K562 (cell line): ENCODE measurements around the gene PTPN1. TPM values are rescaled to one million over a fixed set of nuclear protein-coding genes. Genes with fewer than 3 reads are reported as not detected.
"Not testable (repeated sequence)": the region's sequence is repeated elsewhere in the genome, so short reads cannot be mapped to it uniquely, and the experiment has no call there.

ENCODE experiments used
- ATAC-seq: fragments of 200-7000 bp; cut with Tn5 transposase; 3 replicates; pipeline ENCODE4 v1.9.1; 2020; ENCODE audit warnings: moderate library complexity
- BruUV-seq: library from RNA; stranded (reverse); fragments of 400-500 nt; replicated peaks from 2 replicates; lab custom pipeline; 2021; lab: Mats Ljungman, UMichigan
- CTCF ChIA-PET: fragments of 300-600 bp; formaldehyde crosslinking; extraction: SDS; loops from one replicate; lab custom pipeline; 2021; ENCODE audit warnings: low intra/inter-chr PET ratio; lab: Yijun Ruan, JAX
- POLR2A ChIA-PET: fragments of 300-600, 350-650 bp; sonication (Branson Sonifier 250); formaldehyde crosslinking; extraction: SDS; loops from one replicate; lab custom pipeline; 2021; ENCODE audit warnings: antibody characterized with exemption, inconsistent platforms; lab: Yijun Ruan, JAX
- DNase-seq, 4 experiments: peaks; one replicate each; pipeline versions ENCODE4 v3.0.0 to v3.0.0-alpha.2; 2011 to 2018; ENCODE audit warnings: low spot score in 3 of 4, mixed read lengths in 3 of 4; ENCODE audit errors: extremely low read depth in 1 of 4
- FAIRE-seq: peaks from 2 replicates; lab custom pipeline; 2011; peaks lifted over from hg19 to GRCh38; lab: Jason Lieb, UNC
- H2AFZ ChIP-seq: 2 replicates; pipeline ENCODE4 v1.6.0; 2011; ENCODE audit warnings: low read depth, low read length, control low read depth, inconsistent platforms
- H3K27ac ChIP-seq: fragments of 200-600 bp; 3 replicates; pipeline ENCODE4 v1.8.0; 2011; ENCODE audit warnings: low read depth, mild to moderate bottlenecking, control low read depth, inconsistent platforms, low read length, moderate library complexity, mixed read lengths; ENCODE audit errors: extremely low read depth
- H3K27me3 ChIP-seq, 2 experiments: fragments of 300-600 bp in 1 of 2; 2 replicates in 1 of 2; 3 replicates in 1 of 2; pipeline versions ENCODE4 v1.6.0 to v1.8.0; 2011; ENCODE audit warnings: inconsistent platforms in 2 of 2, low read length in 2 of 2, mild to moderate bottlenecking in 1 of 2, mixed read lengths in 1 of 2, moderate library complexity in 1 of 2; ENCODE audit not compliant: control insufficient read depth in 2 of 2, insufficient read depth in 2 of 2
- H3K36me3 ChIP-seq: fragments of 300-600 bp; 3 replicates; pipeline ENCODE4 v1.8.0; 2011; ENCODE audit warnings: mild to moderate bottlenecking, low read length, inconsistent platforms; ENCODE audit not compliant: control insufficient read depth, insufficient read depth
- H3K4me1 ChIP-seq, 2 experiments: fragments of 200-600 bp in 1 of 2; replicated peaks in 1 of 2; 2 replicates in 1 of 2; 3 replicates in 1 of 2; pipeline versions ENCODE4 v1.5.1 to v1.8.0; 2011; ENCODE audit warnings: inconsistent platforms in 2 of 2, low read length in 2 of 2, mild to moderate bottlenecking in 1 of 2, mixed read lengths in 1 of 2, moderate library complexity in 1 of 2; ENCODE audit not compliant: control insufficient read depth in 2 of 2, insufficient read depth in 2 of 2
- H3K4me2 ChIP-seq: 2 replicates; pipeline ENCODE4 v1.6.1; 2011; ENCODE audit warnings: low read length, control low read depth, inconsistent platforms, mixed read lengths; ENCODE audit not compliant: insufficient read depth
- H3K4me3 ChIP-seq: fragments of 200-600 bp; sonication (generic), shearing (Covaris generic); 2 replicates; pipeline ENCODE4 v1.5.1; 2016; ENCODE audit warnings: control low read depth, inconsistent platforms
- H3K79me2 ChIP-seq: fragments of 200-600 bp; 3 replicates; pipeline ENCODE4 v1.8.0; 2011; ENCODE audit warnings: low read length, inconsistent platforms; ENCODE audit not compliant: control insufficient read depth, insufficient read depth
- H3K9ac ChIP-seq, 2 experiments: 2 replicates each; pipeline versions ENCODE4 v1.6.0 to v1.6.1; 2011; ENCODE audit warnings: low read depth in 2 of 2, low read length in 2 of 2, control low read depth in 1 of 2, inconsistent platforms in 1 of 2, mild to moderate bottlenecking in 1 of 2, mixed read lengths in 1 of 2; ENCODE audit not compliant: insufficient read depth in 1 of 2
- H3K9me1 ChIP-seq: one replicate; pipeline ENCODE4 v1.6.0; 2011; ENCODE audit warnings: inconsistent platforms, mild to moderate bottlenecking, low read length, moderate library complexity; ENCODE audit not compliant: control insufficient read depth, insufficient read depth
- H3K9me3 ChIP-seq: replicated peaks from 2 replicates; pipeline ENCODE4 v1.5.1; 2011; ENCODE audit warnings: low read depth, low read length, inconsistent platforms; ENCODE audit not compliant: control insufficient read depth, insufficient read depth
- H4K20me1 ChIP-seq: replicated peaks from 2 replicates; pipeline ENCODE4 v1.6.1; 2011; ENCODE audit warnings: low read length, inconsistent platforms, mixed read lengths; ENCODE audit not compliant: control insufficient read depth, insufficient read depth
- SMARCE1 ChIP-seq: fragments of 450-650 bp; IDR thresholded peaks from 2 replicates; pipeline ENCODE4 v1.7.1; 2016; ENCODE audit warnings: mild to moderate bottlenecking
- WGBS: fragments of 100-300 bp; shearing (Covaris generic); methylation state at CpG from one replicate; pipeline ENCODE4 v1.1.6; 2016; ENCODE audit warnings: low coverage, mixed read lengths; ENCODE audit not compliant: insufficient coverage; ENCODE audit errors: missing lambda C conversion rate; 5-methylcytosine and 5-hydroxymethylcytosine counted together
- in situ Hi-C: fragments of 300-500 bp; cut with MboI; formaldehyde crosslinking; loops from 4 replicates; pipeline ENCODE4 v1.15.0; 2018; ENCODE audit warnings: inconsistent platforms, mixed read lengths
- intact Hi-C: fragments of 100-400 bp; cut with micrococcal nuclease; formaldehyde crosslinking; loops from 2 replicates; pipeline ENCODE4 v1.14.2; 2022
- polyA plus RNA-seq, 8 experiments: library from polyadenylated mRNA; depleted of rRNA in 4 of 8; stranded (reverse) in 5 of 8; unstranded in 3 of 8; fragments of >200 nt; fragmentation: Nextera tagmentation in 2 of 8; fragmentation: Illumina TruSeq in 1 of 8; extraction: Ambion mirVana in 2 of 8; extraction: Trizol in 1 of 8; gene quantifications; 2 replicates each; pipeline versions ENCODE4 v1.2.1 to v1.2.3, GENCODE V29; 2011 to 2014; ENCODE audit warnings: inconsistent platforms in 1 of 8, missing spikeins in 1 of 8
- total RNA-seq, 7 experiments: library from RNA; depleted of rRNA in 6 of 7; stranded (reverse); fragments of >200 nt in 6 of 7; fragmentation: Illumina TruSeq in 2 of 7; extraction: Trizol in 2 of 7; gene quantifications; 2 replicates each; pipeline versions ENCODE4 v1.2.1 to v1.2.3, GENCODE V29; 2011 to 2021; ENCODE audit warnings: low replicate concordance in 1 of 7
- TF ChIP-seq, protein P1 (sequence below), 2 experiments: fragments of 150-350 bp in 1 of 2; IDR thresholded peaks; 2 replicates each; pipeline ENCODE4 v1.6.1; 2012 to 2016; ENCODE audit warnings: low read depth in 2 of 2, low read length in 2 of 2, mild to moderate bottlenecking in 1 of 2, moderate library complexity in 1 of 2
- TF ChIP-seq, protein P2 (sequence below): fragments of 150-350 bp; conservative IDR thresholded peaks from 2 replicates; pipeline ENCODE4 v1.6.1; 2014; ENCODE audit warnings: low read length
- TF ChIP-seq, protein P3 (sequence below): fragments of 200-800 bp; sonication (Bioruptor generic); IDR thresholded peaks from 2 replicates; pipeline ENCODE4 v1.6.1; 2017; ENCODE audit warnings: missing genetic modification characterization, missing compliant biosample characterization

Gene PTPN1
- total and polyA plus RNA-seq, 9 of the 15 experiments (the other 6 are each of a cell fraction or from before 2014, with no cell fraction given): 11.0 to 85.3 (median 54.0) TPM

DNA sequence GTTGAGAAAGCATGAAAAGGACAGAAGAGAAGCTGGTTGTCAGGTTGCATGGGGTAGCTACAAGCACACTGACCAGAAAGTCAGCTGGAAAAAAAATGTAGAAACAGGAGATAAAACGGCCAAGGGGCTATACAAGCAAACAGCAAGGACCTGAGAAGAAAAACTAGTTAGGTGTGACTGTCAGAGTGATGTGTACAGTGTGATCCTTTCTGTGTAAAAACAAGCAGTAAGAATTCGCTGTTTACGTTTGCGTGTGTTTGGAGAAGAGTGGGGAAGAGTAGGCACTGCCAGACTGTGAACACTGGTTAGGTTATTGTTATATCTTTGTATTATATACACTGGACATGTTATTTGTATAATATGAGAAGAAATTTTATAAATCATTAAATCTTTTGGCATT lies 28.1 kb downstream of the PTPN1 start (continued):
- TF ChIP-seq, protein P1, sequence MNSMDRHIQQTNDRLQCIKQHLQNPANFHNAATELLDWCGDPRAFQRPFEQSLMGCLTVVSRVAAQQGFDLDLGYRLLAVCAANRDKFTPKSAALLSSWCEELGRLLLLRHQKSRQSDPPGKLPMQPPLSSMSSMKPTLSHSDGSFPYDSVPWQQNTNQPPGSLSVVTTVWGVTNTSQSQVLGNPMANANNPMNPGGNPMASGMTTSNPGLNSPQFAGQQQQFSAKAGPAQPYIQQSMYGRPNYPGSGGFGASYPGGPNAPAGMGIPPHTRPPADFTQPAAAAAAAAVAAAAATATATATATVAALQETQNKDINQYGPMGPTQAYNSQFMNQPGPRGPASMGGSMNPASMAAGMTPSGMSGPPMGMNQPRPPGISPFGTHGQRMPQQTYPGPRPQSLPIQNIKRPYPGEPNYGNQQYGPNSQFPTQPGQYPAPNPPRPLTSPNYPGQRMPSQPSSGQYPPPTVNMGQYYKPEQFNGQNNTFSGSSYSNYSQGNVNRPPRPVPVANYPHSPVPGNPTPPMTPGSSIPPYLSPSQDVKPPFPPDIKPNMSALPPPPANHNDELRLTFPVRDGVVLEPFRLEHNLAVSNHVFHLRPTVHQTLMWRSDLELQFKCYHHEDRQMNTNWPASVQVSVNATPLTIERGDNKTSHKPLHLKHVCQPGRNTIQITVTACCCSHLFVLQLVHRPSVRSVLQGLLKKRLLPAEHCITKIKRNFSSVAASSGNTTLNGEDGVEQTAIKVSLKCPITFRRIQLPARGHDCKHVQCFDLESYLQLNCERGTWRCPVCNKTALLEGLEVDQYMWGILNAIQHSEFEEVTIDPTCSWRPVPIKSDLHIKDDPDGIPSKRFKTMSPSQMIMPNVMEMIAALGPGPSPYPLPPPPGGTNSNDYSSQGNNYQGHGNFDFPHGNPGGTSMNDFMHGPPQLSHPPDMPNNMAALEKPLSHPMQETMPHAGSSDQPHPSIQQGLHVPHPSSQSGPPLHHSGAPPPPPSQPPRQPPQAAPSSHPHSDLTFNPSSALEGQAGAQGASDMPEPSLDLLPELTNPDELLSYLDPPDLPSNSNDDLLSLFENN (IDR thresholded peaks at IDR 0.05; ENCODE audit: low read depth in 2 of 2, low read length in 2 of 2): no peak
- TF ChIP-seq, protein P2, sequence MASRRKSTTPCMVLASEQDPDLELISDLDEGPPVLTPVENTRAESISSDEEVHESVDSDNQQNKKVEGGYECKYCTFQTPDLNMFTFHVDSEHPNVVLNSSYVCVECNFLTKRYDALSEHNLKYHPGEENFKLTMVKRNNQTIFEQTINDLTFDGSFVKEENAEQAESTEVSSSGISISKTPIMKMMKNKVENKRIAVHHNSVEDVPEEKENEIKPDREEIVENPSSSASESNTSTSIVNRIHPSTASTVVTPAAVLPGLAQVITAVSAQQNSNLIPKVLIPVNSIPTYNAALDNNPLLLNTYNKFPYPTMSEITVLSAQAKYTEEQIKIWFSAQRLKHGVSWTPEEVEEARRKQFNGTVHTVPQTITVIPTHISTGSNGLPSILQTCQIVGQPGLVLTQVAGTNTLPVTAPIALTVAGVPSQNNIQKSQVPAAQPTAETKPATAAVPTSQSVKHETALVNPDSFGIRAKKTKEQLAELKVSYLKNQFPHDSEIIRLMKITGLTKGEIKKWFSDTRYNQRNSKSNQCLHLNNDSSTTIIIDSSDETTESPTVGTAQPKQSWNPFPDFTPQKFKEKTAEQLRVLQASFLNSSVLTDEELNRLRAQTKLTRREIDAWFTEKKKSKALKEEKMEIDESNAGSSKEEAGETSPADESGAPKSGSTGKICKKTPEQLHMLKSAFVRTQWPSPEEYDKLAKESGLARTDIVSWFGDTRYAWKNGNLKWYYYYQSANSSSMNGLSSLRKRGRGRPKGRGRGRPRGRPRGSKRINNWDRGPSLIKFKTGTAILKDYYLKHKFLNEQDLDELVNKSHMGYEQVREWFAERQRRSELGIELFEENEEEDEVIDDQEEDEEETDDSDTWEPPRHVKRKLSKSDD: no peak
- TF ChIP-seq, protein P3, sequence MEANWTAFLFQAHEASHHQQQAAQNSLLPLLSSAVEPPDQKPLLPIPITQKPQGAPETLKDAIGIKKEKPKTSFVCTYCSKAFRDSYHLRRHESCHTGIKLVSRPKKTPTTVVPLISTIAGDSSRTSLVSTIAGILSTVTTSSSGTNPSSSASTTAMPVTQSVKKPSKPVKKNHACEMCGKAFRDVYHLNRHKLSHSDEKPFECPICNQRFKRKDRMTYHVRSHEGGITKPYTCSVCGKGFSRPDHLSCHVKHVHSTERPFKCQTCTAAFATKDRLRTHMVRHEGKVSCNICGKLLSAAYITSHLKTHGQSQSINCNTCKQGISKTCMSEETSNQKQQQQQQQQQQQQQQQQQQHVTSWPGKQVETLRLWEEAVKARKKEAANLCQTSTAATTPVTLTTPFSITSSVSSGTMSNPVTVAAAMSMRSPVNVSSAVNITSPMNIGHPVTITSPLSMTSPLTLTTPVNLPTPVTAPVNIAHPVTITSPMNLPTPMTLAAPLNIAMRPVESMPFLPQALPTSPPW: no peak
- no peak for TF ChIP-seq SMARCE1
- TF ChIP-seq, all 486 proteins: peak for 0

DNA sequence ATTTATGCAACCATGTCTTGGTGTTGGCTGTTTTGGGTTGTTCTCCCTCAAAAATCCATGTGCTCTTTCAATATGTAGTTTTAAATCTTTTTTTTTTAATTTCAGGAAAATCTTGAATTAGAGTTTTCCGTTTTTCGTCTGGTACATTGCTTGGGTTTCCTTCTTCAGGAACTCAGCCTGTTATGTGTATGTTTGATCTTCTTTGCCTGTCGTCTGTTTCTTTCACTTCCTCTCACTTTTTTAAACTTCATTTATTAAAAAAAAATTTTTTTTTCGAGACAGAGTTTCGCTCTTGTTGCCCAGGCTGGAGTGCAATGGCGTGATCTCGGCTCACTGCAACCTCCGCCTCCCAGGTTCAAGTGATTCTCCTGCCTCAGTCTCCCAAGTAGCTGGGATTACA lies 29.6 kb downstream of the PTPN1 start:
- H3K9me3 ChIP-seq, H3K27ac ChIP-seq, H3K27me3 ChIP-seq, in situ Hi-C loops, H3K4me3 ChIP-seq, intact Hi-C loops, CTCF ChIA-PET, BruUV-seq, DNase-seq, H3K4me2 ChIP-seq, H3K9ac ChIP-seq, FAIRE-seq, ATAC-seq, H3K9me1 ChIP-seq, H2AFZ ChIP-seq: not testable (repeated sequence)
- Histone ChIP-seq H3K36me3 (peaks cover 28% of the 10 kb centered on the region; the same call in 1 of the 3 replicates), H3K79me2 (peaks cover 93% of the 10 kb centered on the region), H3K4me1 (peaks cover 5 to 23% of the 10 kb centered on the region in 2 experiments; a peak in 4 of 5 replicates), H4K20me1 (peaks cover 19% of the 10 kb centered on the region)
- 89% methylated on average over 6 of the region's 8 CpGs for WGBS
- POLR2A ChIA-PET: interaction anchor here (0.7 to 1.8 kb wide), 5 partner anchors 10 to 172 kb away, joined by 3 to 4 read pairs (median 4); no protein-coding TSS in a partner anchor
